Skeletal muscle tissue (tissue), 4 donors: Measurements from ENCODE around the gene GUCD1. TPM values are rescaled to one million over a fixed set of nuclear protein-coding genes. Genes with fewer than 3 reads are reported as not detected.

Experiments
- H3K27ac ChIP-seq: one replicate; pipeline ENCODE4 v1.7.0; 2013; ENCODE audit warnings: mild to moderate bottlenecking, low read depth, low read length, inconsistent platforms
- H3K27me3 ChIP-seq, 3 donors: one replicate each; pipeline ENCODE4 v1.7.0; 2013; ENCODE audit warnings: low read length in 3 of 3; ENCODE audit not compliant: control insufficient read depth in 3 of 3, insufficient read depth in 3 of 3
- H3K36me3 ChIP-seq, 3 donors: one replicate each; pipeline ENCODE4 v1.7.0; 2013; ENCODE audit warnings: low read length in 3 of 3; ENCODE audit not compliant: control insufficient read depth in 3 of 3, insufficient read depth in 3 of 3
- H3K4me1 ChIP-seq, 3 donors: one replicate each; pipeline ENCODE4 v1.7.0; 2013; ENCODE audit warnings: low read length in 3 of 3, mild to moderate bottlenecking in 3 of 3; ENCODE audit not compliant: control insufficient read depth in 3 of 3, insufficient read depth in 3 of 3
- H3K4me3 ChIP-seq, 3 donors: one replicate each; pipeline ENCODE4 v1.7.0; 2013; ENCODE audit warnings: low read length in 3 of 3
- H3K9ac ChIP-seq, 3 donors: one replicate each; pipeline ENCODE4 v1.7.0; 2013; ENCODE audit warnings: low read length in 3 of 3, mild to moderate bottlenecking in 3 of 3, moderate library complexity in 2 of 3, low read depth in 1 of 3
- H3K9me3 ChIP-seq, 3 donors: one replicate each; pipeline ENCODE4 v1.7.0; 2013; ENCODE audit warnings: low read length in 3 of 3; ENCODE audit not compliant: control insufficient read depth in 3 of 3
- total RNA-seq: library from RNA; depleted of rRNA; stranded (reverse); fragments of >200 nt; gene quantifications from one replicate; pipeline ENCODE4 v1.2.3, GENCODE V29; 2014
- donor health status: Osteomylitis.

The GUCD1 gene
- total RNA-seq, 1 donor from 2014 or later: 64.7 TPM

DNA sequence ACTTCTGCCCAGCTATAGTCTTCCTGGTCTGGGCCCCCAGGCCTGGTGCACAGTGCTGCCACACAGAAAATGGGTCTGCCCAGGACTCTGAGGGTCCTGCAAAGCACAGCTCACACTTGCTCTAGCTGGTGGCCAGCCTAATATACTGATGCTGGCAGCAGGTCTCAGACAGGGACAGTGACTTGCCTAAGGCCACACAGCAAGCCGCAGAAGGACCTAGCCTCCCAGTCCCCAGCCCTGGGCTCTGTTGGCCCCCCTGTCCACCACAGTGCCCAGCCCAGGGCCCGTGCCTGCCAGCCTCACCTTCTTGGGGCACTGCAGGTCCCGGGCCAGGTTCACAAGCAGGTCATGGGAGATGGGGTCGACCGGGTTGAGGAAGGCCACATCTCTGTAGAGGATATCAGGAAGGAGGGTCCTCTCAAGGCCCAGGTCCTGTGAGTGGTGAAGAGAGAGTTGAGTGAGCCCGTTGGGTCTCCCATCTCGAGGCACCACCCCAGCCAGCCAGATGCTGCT lies 34.6 kb upstream of the GUCD1 start:
- Histone ChIP-seq H3K4me3 (no peak overlapping the region), H3K36me3 (peaks cover 14 to 17% (median 15%) of the 10 kb centered on the region in 3 donors), H3K4me1 (peaks cover 3 to 5% (median 4%) of the 10 kb centered on the region in 3 donors), H3K27ac (no peak overlapping the region), H3K9me3 (no peaks in the 10 kb centered on the region), H3K27me3 (no peaks in the 10 kb centered on the region), H3K9ac (no peak overlapping the region)

DNA sequence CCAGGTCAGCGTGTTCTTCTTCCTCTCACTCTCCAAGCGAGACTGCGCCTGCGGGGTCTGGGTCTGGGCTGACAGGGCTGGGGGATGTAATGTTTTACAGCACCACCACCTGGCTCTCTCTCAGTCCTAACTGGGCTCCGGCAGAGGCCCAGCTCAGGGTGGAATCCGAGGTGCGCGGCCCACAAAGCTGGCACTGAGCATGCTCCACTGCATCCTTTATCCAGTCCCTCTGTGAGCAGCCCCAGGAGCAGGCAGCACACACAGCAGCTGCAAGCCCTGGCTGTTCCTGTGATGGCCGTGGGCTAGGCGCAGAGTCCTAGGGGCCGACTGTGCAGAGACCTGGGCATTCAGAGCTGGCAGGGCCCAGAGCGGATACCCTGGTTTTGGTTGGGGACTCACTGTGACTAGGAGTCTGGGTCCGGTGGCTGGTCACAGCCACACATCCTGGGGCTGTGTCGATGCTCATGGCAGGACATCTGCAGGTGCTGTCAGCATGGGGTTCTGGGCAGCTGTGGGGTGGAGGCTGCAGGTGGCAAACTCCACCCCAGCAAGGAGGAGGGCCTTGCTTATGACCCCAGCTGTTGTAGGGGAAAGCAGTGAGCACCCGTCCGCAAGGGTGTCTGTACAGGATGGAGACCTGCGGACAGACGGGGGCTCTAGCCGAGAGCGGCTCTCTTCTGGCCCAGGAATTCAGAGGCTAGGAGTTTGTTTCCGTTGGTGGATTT lies 34.0 kb upstream of the GUCD1 start:
- H3K27me3 ChIP-seq: no peaks in the 10 kb centered on the region
- no peak overlapping the region for H3K9ac ChIP-seq
- H3K9me3 ChIP-seq: no peaks in the 10 kb centered on the region
- H3K27ac ChIP-seq: no peak overlapping the region
- peaks cover 4 to 9% (median 7%) of the 10 kb centered on the region in 3 donors for H3K4me1 ChIP-seq
- H3K36me3 ChIP-seq: peaks cover 14 to 17% (median 15%) of the 10 kb centered on the region in 3 donors
- no peak overlapping the region for H3K4me3 ChIP-seq

DNA sequence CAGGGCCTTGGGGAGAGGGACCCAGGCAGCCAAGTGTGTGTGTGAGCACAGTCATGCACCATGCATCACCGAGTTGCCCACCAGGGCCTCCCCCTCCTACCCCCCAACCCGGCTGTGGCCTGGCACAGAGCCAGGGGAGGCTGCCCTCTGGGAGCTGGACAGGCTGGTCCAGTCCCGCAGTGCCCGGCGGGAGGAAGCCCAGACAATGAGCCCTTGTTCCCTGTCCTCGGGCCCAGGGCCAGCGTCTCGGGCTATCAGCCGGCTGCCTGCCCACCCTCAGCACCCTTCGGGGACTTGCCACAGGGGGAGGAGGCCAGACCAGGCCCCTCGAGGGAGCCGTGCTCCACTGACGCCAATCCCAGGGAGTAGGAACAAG lies 33.4 kb upstream of the GUCD1 start:
- no peak overlapping the region for H3K27ac ChIP-seq
- no peaks in the 10 kb centered on the region for H3K27me3 ChIP-seq
- H3K36me3 ChIP-seq: peaks cover 14 to 17% (median 15%) of the 10 kb centered on the region in 3 donors
- H3K9me3 ChIP-seq: no peaks in the 10 kb centered on the region
- H3K4me1 ChIP-seq: peaks cover 4 to 14% (median 11%) of the 10 kb centered on the region in 3 donors
- no peak overlapping the region for H3K4me3 ChIP-seq
- H3K9ac ChIP-seq: no peak overlapping the region

DNA sequence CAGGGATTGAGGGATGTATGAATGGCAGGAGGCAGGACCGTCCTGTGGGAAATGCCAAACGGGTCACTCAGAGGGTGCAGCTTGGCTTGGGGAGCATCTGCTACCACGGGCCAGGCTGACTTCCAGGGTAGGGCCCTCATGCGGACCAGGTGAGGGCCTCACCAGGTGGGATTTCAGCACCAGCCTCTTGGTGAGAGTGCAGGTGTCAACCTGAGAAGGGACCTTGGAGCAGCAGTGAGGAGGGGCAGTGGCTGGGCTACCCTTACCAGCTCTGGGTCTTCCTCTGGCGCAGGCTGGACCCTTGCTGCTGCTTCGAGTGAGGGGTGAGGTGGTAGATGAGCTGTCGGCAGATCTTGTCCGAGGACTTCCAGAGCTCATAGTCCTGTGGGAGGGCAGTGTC lies 33.0 kb upstream of the GUCD1 start:
- no peaks in the 10 kb centered on the region for H3K9me3 ChIP-seq
- H3K9ac ChIP-seq: no peak overlapping the region
- peaks cover 14 to 17% (median 15%) of the 10 kb centered on the region in 3 donors for H3K36me3 ChIP-seq

DNA sequence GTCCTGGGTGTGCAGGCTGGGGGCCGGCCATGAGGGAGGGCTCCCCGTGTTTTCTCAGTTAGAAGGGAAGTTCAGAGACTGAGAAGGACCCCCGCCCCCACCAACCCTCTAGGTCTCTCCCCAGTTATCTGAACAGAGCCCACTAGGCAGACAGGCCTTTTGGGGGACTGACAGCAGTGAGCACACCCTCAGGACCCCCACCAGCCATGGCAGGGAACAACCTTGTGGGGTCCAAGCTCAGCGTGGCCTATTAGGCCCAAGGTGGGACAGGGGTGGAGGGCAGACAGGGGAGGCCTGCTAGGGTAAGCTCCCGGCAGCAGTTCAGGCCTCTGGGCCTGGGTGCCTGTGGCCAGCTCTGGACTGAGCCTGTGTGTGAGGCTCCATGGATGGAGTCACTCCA lies 32.3 kb upstream of the GUCD1 start:
- Histone ChIP-seq H3K4me1 (peaks cover 4 to 14% (median 13%) of the 10 kb centered on the region in 3 donors), H3K4me3 (no peak overlapping the region), H3K9me3 (no peaks in the 10 kb centered on the region), H3K36me3 (peaks cover 14 to 17% (median 15%) of the 10 kb centered on the region in 3 donors), H3K9ac (no peak overlapping the region), H3K27ac (no peak overlapping the region), H3K27me3 (no peaks in the 10 kb centered on the region)

More for the DNA sequence above, 33.0 kb upstream of the GUCD1 start:
- Histone ChIP-seq H3K27ac (no peak overlapping the region), H3K27me3 (no peaks in the 10 kb centered on the region), H3K4me1 (peaks cover 4 to 17% (median 11%) of the 10 kb centered on the region in 3 donors), H3K4me3 (no peak overlapping the region)

DNA sequence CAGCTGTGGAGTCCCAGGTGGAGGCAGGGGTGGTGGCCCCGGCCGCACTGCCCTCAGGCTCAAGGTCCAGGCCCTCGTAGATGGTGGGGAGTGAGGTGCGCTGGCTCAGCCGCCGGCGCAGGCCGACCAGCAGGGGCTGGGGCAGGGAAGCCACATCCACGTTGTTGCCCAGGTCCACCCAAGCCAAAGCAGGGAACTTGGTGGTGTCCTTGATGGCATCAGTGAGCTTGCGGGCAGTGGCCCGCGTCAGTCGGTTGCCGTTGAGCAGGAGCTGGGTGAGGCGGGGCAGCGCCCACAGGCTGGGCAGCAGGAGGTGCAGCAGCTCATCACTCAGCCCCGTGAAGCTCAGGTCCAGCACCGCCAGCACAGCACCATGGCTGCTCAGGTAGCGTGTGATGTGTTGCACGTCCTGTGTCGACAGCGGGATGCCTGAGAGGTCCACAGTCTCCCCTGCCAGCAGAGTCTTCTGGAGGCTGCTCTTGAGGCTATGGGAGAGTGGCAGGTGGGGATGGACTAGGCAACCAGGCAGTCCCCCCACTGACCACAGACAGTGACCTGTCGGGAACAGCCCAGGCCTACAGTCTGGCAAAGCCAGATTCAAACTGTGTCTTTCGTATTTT lies 31.1 kb upstream of the GUCD1 start:
- Histone ChIP-seq H3K27ac (no peak overlapping the region), H3K9me3 (no peaks in the 10 kb centered on the region), H3K36me3 (peaks cover 14 to 17% (median 15%) of the 10 kb centered on the region in 3 donors)

DNA sequence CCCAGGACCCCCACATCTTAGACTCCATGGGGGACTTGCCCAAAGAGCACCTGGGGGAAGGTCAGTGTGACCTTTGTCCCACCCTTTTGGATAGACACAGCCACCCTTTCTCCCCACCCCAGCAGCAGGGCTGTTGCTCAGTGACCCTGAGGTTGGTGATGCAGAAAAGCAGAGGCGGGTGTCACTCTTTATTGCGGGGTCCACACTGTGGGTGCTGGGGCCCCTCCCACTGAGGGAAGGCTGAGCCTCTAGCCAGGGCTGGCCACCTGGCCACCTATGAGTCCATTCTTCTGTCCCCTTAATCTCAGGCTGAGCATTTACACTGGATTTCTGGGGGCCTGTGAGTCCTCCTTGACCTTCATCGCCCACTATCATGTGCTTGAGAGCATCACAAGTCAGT lies 30.5 kb upstream of the GUCD1 start:
- no peak overlapping the region for H3K4me3 ChIP-seq
- H3K36me3 ChIP-seq: peaks cover 14 to 17% (median 15%) of the 10 kb centered on the region in 3 donors
- peaks cover 0 to 13% (median 12%) of the 10 kb centered on the region in 3 donors for H3K4me1 ChIP-seq
- H3K9me3 ChIP-seq: no peaks in the 10 kb centered on the region
- no peak overlapping the region for H3K27ac ChIP-seq
- H3K27me3 ChIP-seq: no peaks in the 10 kb centered on the region
- H3K9ac ChIP-seq: no peak overlapping the region

More for the DNA sequence above, 31.1 kb upstream of the GUCD1 start:
- Histone ChIP-seq H3K27me3 (no peaks in the 10 kb centered on the region), H3K4me3 (no peak overlapping the region), H3K4me1 (peaks cover 0 to 13% (median 12%) of the 10 kb centered on the region in 3 donors), H3K9ac (no peak overlapping the region)

DNA sequence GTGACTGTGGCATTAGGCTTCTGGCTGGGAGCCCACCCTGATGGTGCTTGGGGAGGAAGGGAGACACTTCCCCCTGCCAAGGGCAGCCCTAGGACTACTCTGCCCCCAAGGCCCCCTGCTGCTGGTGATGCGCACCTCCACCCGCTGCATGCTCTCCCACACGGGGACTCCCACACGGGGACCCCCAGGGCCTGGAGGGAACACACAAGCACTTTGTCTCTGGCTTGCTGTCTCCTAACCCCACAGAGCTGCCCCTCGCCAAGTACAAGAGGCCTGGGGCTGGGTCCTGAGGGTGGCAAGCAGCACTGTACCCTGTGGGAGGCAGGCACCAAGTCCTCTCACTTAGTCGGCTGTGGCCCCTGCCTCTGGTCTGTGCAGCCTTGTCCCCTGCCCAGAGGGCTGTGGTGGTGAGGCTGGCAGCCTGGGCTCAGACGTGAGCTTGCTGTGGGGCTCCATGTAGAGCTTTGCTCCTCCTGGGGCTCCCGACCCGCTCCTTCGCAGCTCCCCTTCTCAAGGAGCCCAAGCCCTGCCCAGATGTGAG lies 30.0 kb upstream of the GUCD1 start:
- Histone ChIP-seq H3K9ac (no peak overlapping the region), H3K9me3 (no peaks in the 10 kb centered on the region), H3K4me3 (no peak overlapping the region), H3K27ac (no peak overlapping the region), H3K27me3 (no peaks in the 10 kb centered on the region), H3K36me3 (peaks cover 14 to 17% (median 15%) of the 10 kb centered on the region in 3 donors), H3K4me1 (peaks cover 0 to 13% (median 12%) of the 10 kb centered on the region in 3 donors)

DNA sequence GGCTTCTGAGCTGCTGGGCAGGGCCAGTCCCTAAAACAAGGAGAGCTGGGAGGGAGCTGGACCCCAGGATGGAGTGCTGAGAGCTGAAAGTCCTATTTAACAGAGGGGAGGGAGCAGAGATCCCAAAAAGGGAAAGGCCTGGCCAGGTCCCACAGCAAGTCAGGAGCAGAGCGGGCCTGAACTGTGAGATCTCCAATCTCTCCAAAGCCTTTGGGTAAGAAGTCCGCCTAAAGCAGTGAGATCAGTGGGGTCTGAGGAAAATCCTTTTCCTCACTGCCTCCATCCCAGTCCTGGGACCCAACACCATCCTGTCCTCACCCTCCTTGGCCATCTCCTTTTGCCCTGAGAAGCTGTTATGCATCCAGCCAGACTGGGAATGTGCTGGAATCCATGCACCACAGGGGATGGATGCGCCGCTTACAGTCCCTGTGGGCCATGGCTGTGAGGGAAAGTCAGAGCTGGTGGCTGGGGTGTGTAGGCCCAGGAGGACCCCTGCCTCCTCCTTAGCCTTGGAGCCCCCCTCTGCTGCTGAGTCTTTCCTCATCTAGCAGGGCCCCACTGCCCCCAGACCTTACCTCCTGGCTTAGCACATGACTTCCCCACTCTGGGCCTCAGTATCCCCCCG lies 29.3 kb upstream of the GUCD1 start:
- Histone ChIP-seq H3K4me1 (peaks cover 0 to 13% (median 12%) of the 10 kb centered on the region in 3 donors), H3K36me3 (peaks cover 11 to 17% (median 15%) of the 10 kb centered on the region in 3 donors), H3K27ac (no peak overlapping the region), H3K27me3 (no peaks in the 10 kb centered on the region), H3K9me3 (no peaks in the 10 kb centered on the region), H3K9ac (no peak overlapping the region), H3K4me3 (no peak overlapping the region)
